H1 (cell line): ENCODE measurements around the gene MLH3. TPM values are rescaled to one million over a fixed set of nuclear protein-coding genes. Genes with fewer than 3 reads are reported as not detected.

Experiments used
- CTCF ChIA-PET: fragments of 300-600 bp; sonication (Branson Sonifier 250); formaldehyde crosslinking; loops from one replicate; lab custom pipeline; 2021; ENCODE audit not compliant: partially characterized antibody; lab: Charles Lee
- POLR2A ChIA-PET: fragments of 300-600 bp; sonication (Branson Sonifier 250); formaldehyde crosslinking; loops from one replicate; lab custom pipeline; 2021; ENCODE audit warnings: inconsistent platforms; ENCODE audit not compliant: partially characterized antibody; lab: Charles Lee
- DNase-seq, 2 experiments: peaks; one replicate each; pipeline versions ENCODE4 v3.0.0 to v3.0.0-alpha.2; 2010 to 2022; ENCODE audit warnings: low spot score in 2 of 2, low read depth in 1 of 2, mixed read lengths in 1 of 2
- FAIRE-seq: peaks from 2 replicates; lab custom pipeline; 2011; peaks lifted over from hg19 to GRCh38; lab: Jason Lieb, UNC
- H2AFZ ChIP-seq: 2 replicates; pipeline ENCODE4 v1.8.1; 2012; ENCODE audit warnings: low read length, inconsistent platforms
- H2AK5ac ChIP-seq: 2 replicates; pipeline ENCODE4 v1.6.1; 2013; ENCODE audit warnings: low read depth, low read length
- H2BK120ac ChIP-seq: replicated peaks from 2 replicates; pipeline ENCODE3; 2013; ENCODE audit warnings: low read depth, low read length, inconsistent platforms
- H2BK12ac ChIP-seq: 2 replicates; pipeline ENCODE4 v1.6.1; 2013; ENCODE audit warnings: low read depth, low read length
- H2BK15ac ChIP-seq: 2 replicates; pipeline ENCODE4 v1.6.1; 2013; ENCODE audit warnings: low read length
- H2BK20ac ChIP-seq: 2 replicates; pipeline ENCODE4 v1.6.1; 2013; ENCODE audit warnings: low read length
- H2BK5ac ChIP-seq: 2 replicates; pipeline ENCODE4 v1.6.1; 2013; ENCODE audit warnings: low read depth, low read length
- H3K14ac ChIP-seq: 2 replicates; pipeline ENCODE4 v1.6.1; 2013; ENCODE audit warnings: inconsistent platforms; ENCODE audit not compliant: insufficient read length
- H3K18ac ChIP-seq: 2 replicates; pipeline ENCODE4 v1.6.1; 2013; ENCODE audit warnings: low read length; ENCODE audit errors: extremely low read depth
- H3K23ac ChIP-seq: 2 replicates; pipeline ENCODE4 v1.6.1; 2013; ENCODE audit warnings: inconsistent platforms; ENCODE audit not compliant: insufficient read length
- H3K23me2 ChIP-seq: 2 replicates; pipeline ENCODE4 v1.6.1; 2013; ENCODE audit warnings: low read depth, low read length
- H3K27ac ChIP-seq: 2 replicates; pipeline ENCODE4 v1.6.1; 2011; ENCODE audit warnings: low read depth, low read length, inconsistent platforms
- H3K27me3 ChIP-seq, 4 experiments: replicated peaks in 1 of 4; 1 replicate in 1 of 4; 2 replicates in 3 of 4; pipeline versions ENCODE4 v1.6.1 to v1.8.1; 2011 to 2013; ENCODE audit warnings: low read length in 3 of 4, mild to moderate bottlenecking in 3 of 4, inconsistent platforms in 2 of 4, mixed read lengths in 2 of 4, moderate library complexity in 1 of 4; ENCODE audit not compliant: control insufficient read depth in 3 of 4, insufficient read depth in 3 of 4; ENCODE audit errors: extremely low read depth in 1 of 4
- H3K36me3 ChIP-seq, 4 experiments: 2 replicates each; pipeline versions ENCODE4 v1.6.1 to v1.8.1; 2011 to 2013; ENCODE audit warnings: mild to moderate bottlenecking in 4 of 4, low read length in 3 of 4, moderate library complexity in 2 of 4, control low read depth in 1 of 4, inconsistent platforms in 1 of 4; ENCODE audit not compliant: insufficient read depth in 4 of 4, control insufficient read depth in 2 of 4
- H3K4ac ChIP-seq: replicated peaks from 2 replicates; pipeline ENCODE3; 2013; ENCODE audit warnings: low read length, low read depth, mixed read lengths, inconsistent platforms; ENCODE audit not compliant: insufficient read length
- H3K4me1 ChIP-seq, 4 experiments: replicated peaks in 1 of 4; 1 replicate in 1 of 4; 2 replicates in 3 of 4; pipeline versions ENCODE4 v1.6.1 to v1.8.1; 2011 to 2013; ENCODE audit warnings: low read length in 3 of 4, inconsistent platforms in 2 of 4, mixed read lengths in 1 of 4; ENCODE audit not compliant: insufficient read depth in 4 of 4, control insufficient read depth in 3 of 4
- H3K4me2 ChIP-seq, 2 experiments: 2 replicates each; pipeline versions ENCODE4 v1.6.1 to v1.8.1; 2011 to 2013; ENCODE audit warnings: low read depth in 2 of 2, low read length in 2 of 2, control low read depth in 1 of 2, inconsistent platforms in 1 of 2, mild to moderate bottlenecking in 1 of 2; ENCODE audit not compliant: insufficient read depth in 1 of 2
- H3K4me3 ChIP-seq, 4 experiments: fragments of 200-600, 300-600 bp in 1 of 4; sonication (generic), shearing (Covaris generic), sonication (Bioruptor Twin) in 1 of 4; 2 replicates each; pipeline versions ENCODE4 v1.5.1 to v1.8.1; 2011 to 2016; ENCODE audit warnings: low read length in 4 of 4, low read depth in 3 of 4, control low read depth in 2 of 4, inconsistent platforms in 2 of 4, mild to moderate bottlenecking in 2 of 4, mixed read lengths in 1 of 4, moderate library complexity in 1 of 4; ENCODE audit not compliant: insufficient read depth in 2 of 4; ENCODE audit errors: extremely low read depth in 1 of 4
- H3K56ac ChIP-seq: replicated peaks from 2 replicates; pipeline ENCODE3; 2013; ENCODE audit warnings: low read depth, mild to moderate bottlenecking, mixed read lengths, low read length, inconsistent platforms; ENCODE audit not compliant: insufficient read length
- H3K79me1 ChIP-seq: 2 replicates; pipeline ENCODE4 v1.6.1; 2013; ENCODE audit warnings: low read depth, low read length, control low read depth
- H3K79me2 ChIP-seq, 2 experiments: 2 replicates each; pipeline versions ENCODE4 v1.6.1 to v1.8.1; 2012 to 2013; ENCODE audit warnings: low read length in 2 of 2, mild to moderate bottlenecking in 2 of 2, inconsistent platforms in 1 of 2; ENCODE audit not compliant: insufficient read depth in 2 of 2, control insufficient read depth in 1 of 2
- H3K9ac ChIP-seq, 4 experiments: replicated peaks in 1 of 4; 1 replicate in 1 of 4; 2 replicates in 3 of 4; pipeline versions ENCODE4 v1.6.1 to v1.8.1; 2011 to 2013; ENCODE audit warnings: low read depth in 3 of 4, low read length in 3 of 4, control low read depth in 2 of 4, mild to moderate bottlenecking in 2 of 4, moderate library complexity in 2 of 4, inconsistent platforms in 1 of 4; ENCODE audit errors: extremely low read depth in 1 of 4
- H3K9me3 ChIP-seq, 2 experiments: 2 replicates each; pipeline versions ENCODE4 v1.6.1 to v1.8.1; 2012 to 2013; ENCODE audit warnings: mild to moderate bottlenecking in 2 of 2, moderate library complexity in 2 of 2, control low read depth in 1 of 2, inconsistent platforms in 1 of 2, low read depth in 1 of 2, low read length in 1 of 2, mixed read lengths in 1 of 2; ENCODE audit not compliant: insufficient read depth in 2 of 2
- H4K20me1 ChIP-seq, 2 experiments: replicated peaks in 1 of 2; 2 replicates each; pipeline versions ENCODE3 to v1.8.1; 2011 to 2013; ENCODE audit warnings: inconsistent platforms in 2 of 2, low read length in 2 of 2, mild to moderate bottlenecking in 1 of 2; ENCODE audit not compliant: insufficient read depth in 2 of 2, control insufficient read depth in 1 of 2
- H4K5ac ChIP-seq: 2 replicates; pipeline ENCODE4 v1.6.1; 2013; ENCODE audit warnings: low read length, low read depth, mixed read lengths, inconsistent platforms; ENCODE audit not compliant: insufficient read length
- H4K8ac ChIP-seq: 2 replicates; pipeline ENCODE4 v1.8.0; 2013; ENCODE audit warnings: mild to moderate bottlenecking, moderate library complexity, low read length, inconsistent platforms; ENCODE audit not compliant: insufficient read depth; ENCODE audit errors: extremely low read depth
- H4K91ac ChIP-seq: replicated peaks from 2 replicates; pipeline ENCODE3; 2013; ENCODE audit warnings: low read length, mixed read lengths, inconsistent platforms; ENCODE audit not compliant: insufficient read length
- CTCF ChIP-seq, 3 experiments: IDR thresholded peaks; 1 replicate in 2 of 3; 2 replicates in 1 of 3; pipeline versions ENCODE4 v1.5.1 to v1.6.1; 2011; ENCODE audit warnings: low read length in 3 of 3, mild to moderate bottlenecking in 3 of 3, inconsistent platforms in 2 of 3, low read depth in 1 of 3, moderate library complexity in 1 of 3; ENCODE audit not compliant: insufficient read depth in 1 of 3; ENCODE audit errors: control extremely low read depth in 1 of 3
- HDAC6 ChIP-seq: IDR thresholded peaks from one replicate; pipeline ENCODE4 v1.7.1; 2012; ENCODE audit warnings: low read depth, mild to moderate bottlenecking, inconsistent platforms, low read length, moderate library complexity
- POU5F1 ChIP-seq: IDR thresholded peaks from 2 replicates; pipeline ENCODE4 v1.6.1; 2011; ENCODE audit warnings: low read depth, mild to moderate bottlenecking, low read length, moderate library complexity
- RBBP5 ChIP-seq: IDR thresholded peaks from 2 replicates; pipeline ENCODE4 v1.7.1; 2012; ENCODE audit warnings: low read depth, mild to moderate bottlenecking, inconsistent platforms, low read length, moderate library complexity, borderline replicate concordance
- RNF2 ChIP-seq: fragments of 200-900, 300-1000 bp; sonication (generic); IDR thresholded peaks from 2 replicates; pipeline ENCODE4 v1.7.1; 2016; ENCODE audit warnings: borderline replicate concordance, low read depth, mild to moderate bottlenecking, antibody characterized with exemption, low read length; ENCODE audit not compliant: poor library complexity, severe bottlenecking; ENCODE audit errors: missing control alignments
- WGBS, 2 experiments: shearing (Covaris generic) in 1 of 2; methylation state at CpG; one replicate each; pipeline versions ENCODE4 v1.1.6 to v1.1.7; 2013 to 2015; ENCODE audit warnings: low lambda C conversion rate in 2 of 2, mixed read lengths in 2 of 2, inconsistent platforms in 1 of 2, low coverage in 1 of 2, missing lambda C conversion rate in 1 of 2; ENCODE audit not compliant: insufficient replicate concordance in 2 of 2, insufficient coverage in 1 of 2, insufficient read length in 1 of 2; ENCODE audit errors: extremely low coverage in 1 of 2, missing lambda C conversion rate in 1 of 2; 5-methylcytosine and 5-hydroxymethylcytosine counted together
- polyA plus RNA-seq, 7 experiments: library from polyadenylated mRNA; depleted of rRNA in 3 of 7; stranded (reverse) in 5 of 7; unstranded in 2 of 7; fragments of >200 nt in 5 of 7; fragments of 200-250 nt in 2 of 7; gene quantifications; 1 replicate in 5 of 7; 2 replicates in 1 of 7; 4 replicates in 1 of 7; pipeline versions ENCODE4 v1.2.1 to v1.2.3, GENCODE V29; 2011 to 2013; ENCODE audit warnings: missing spikeins in 2 of 7, mixed read lengths in 2 of 7
- total RNA-seq: library from RNA; stranded (reverse); fragmentation: NEBNext Ultra II Directional; extraction: Animal tissue kit (Norgen Biotek cat#: 25700); gene quantifications from 2 replicates; pipeline ENCODE4 v1.2.1, GENCODE V29; 2021

The MLH3 gene
- total and polyA plus RNA-seq, 2 of the 8 experiments (the other 6 are each of a cell fraction or from before 2014, with no cell fraction given), result 9.3 to 20.1 TPM

GRCh38 chr14:75040959-75041358, 10.3 kb downstream of the MLH3 start:
- Histone ChIP-seq H3K4me3 (no peak overlapping the region), H3K56ac (no peak overlapping the region), H3K23me2 (no peaks in the 10 kb centered on the region), H4K20me1 (no peaks in the 10 kb centered on the region), H4K5ac (no peak overlapping the region), H3K14ac (no peak overlapping the region), H2BK15ac (no peak overlapping the region), H3K4me1 (no peaks in the 10 kb centered on the region), H3K36me3 (peaks cover 0 to 22% (median 1%) of the 10 kb centered on the region in 4 experiments; a peak in 4 of 8 replicates), H3K9me3 (no peaks in the 10 kb centered on the region), H2BK20ac (no peak overlapping the region), H3K79me2 (no peaks in the 10 kb centered on the region), H3K9ac (no peak overlapping the region), H3K23ac (no peak overlapping the region), H3K27me3 (no peaks in the 10 kb centered on the region), H2AK5ac (no peak overlapping the region), H2BK12ac (no peak overlapping the region), H4K8ac (no peak overlapping the region), H3K27ac (no peak overlapping the region), H3K18ac (no peak overlapping the region), H3K79me1 (no peaks in the 10 kb centered on the region), H2BK5ac (no peak overlapping the region), H2BK120ac (no peak overlapping the region), H2AFZ (no peak overlapping the region), H4K91ac (no peak overlapping the region), H3K4me2 (no peak overlapping the region), H3K4ac (no peak overlapping the region)
- ChIA-PET CTCF (interaction anchor here (1.2 to 2.6 kb wide), 2 partner anchors 47 to 51 kb away, joined by 3 to 13 read pairs; no protein-coding TSS in a partner anchor), POLR2A (interaction anchor here (1.2 kb wide), 1 partner anchor 16 kb away, joined by 3 read pairs; no protein-coding TSS in a partner anchor)
- DNase-seq (no peak), FAIRE-seq (no peak)
- WGBS, 2 experiments, result 89% methylated on average over 2 of the region's 2 CpGs; no CpG with 5 or more reads in 1 of the 2 experiments
- no peak for TF ChIP-seq RBBP5
- TF ChIP-seq CTCF (IDR thresholded peaks at IDR 0.05; ENCODE audit: control extremely low read depth in 1 of 3, insufficient read depth in 1 of 3, low read depth in 1 of 3, low read length in 3 of 3), result no peak
- TF ChIP-seq HDAC6, result no peak
- no peak for TF ChIP-seq RNF2
- no peak for TF ChIP-seq POU5F1
